Astrocyte (in vitro differentiated cells and primary cell): Measurements from ENCODE around the gene TRAPPC4.

Experiments
- EZH2 ChIP-seq: IDR thresholded peaks from 2 replicates; pipeline ENCODE4 v1.6.1; 2012; ENCODE audit warnings: mild to moderate bottlenecking, low read length, inconsistent platforms; ENCODE audit not compliant: insufficient read depth
- TF ChIP-seq, protein P1 (sequence below): IDR thresholded peaks from 2 replicates; pipeline ENCODE4 v1.5.1; 2011; ENCODE audit warnings: low read depth, mild to moderate bottlenecking, inconsistent platforms, low read length, moderate library complexity; ENCODE audit not compliant: insufficient read depth

DNA sequence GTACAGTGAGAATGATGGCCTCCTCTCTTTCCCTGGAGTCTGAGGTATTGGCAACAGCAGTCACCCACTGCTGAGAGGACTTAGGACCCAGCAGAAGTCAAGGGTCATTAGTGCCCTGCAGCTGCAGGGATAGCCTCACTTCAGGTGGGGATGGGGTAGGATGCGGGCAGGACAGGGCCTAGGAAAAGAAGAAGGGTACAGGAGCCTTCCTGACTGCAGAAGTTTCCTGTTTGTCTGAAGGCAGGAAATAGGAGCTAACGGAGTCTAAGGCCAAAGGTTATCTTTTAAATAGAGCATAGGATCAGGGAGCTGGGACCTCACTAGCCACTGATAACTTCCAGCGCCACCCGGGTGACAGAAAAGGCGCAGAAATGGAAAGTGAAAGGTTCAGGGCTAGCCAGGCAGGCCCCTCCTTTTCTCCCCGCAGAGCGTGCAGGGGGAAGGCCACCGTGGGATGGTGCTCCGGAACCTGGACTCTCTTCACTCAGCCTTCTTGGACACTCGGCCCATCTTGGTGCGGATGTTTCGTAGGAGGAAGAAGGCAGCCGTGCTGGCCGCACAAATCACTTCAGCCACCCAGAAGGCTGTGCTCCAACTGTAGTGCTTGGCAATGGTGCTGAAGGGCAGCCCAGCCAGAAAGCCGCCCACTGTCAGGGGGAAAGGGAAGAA lies 6.0 kb downstream of the TRAPPC4 start:
- TF ChIP-seq, protein P1, sequence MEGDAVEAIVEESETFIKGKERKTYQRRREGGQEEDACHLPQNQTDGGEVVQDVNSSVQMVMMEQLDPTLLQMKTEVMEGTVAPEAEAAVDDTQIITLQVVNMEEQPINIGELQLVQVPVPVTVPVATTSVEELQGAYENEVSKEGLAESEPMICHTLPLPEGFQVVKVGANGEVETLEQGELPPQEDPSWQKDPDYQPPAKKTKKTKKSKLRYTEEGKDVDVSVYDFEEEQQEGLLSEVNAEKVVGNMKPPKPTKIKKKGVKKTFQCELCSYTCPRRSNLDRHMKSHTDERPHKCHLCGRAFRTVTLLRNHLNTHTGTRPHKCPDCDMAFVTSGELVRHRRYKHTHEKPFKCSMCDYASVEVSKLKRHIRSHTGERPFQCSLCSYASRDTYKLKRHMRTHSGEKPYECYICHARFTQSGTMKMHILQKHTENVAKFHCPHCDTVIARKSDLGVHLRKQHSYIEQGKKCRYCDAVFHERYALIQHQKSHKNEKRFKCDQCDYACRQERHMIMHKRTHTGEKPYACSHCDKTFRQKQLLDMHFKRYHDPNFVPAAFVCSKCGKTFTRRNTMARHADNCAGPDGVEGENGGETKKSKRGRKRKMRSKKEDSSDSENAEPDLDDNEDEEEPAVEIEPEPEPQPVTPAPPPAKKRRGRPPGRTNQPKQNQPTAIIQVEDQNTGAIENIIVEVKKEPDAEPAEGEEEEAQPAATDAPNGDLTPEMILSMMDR = no peak
- TF ChIP-seq EZH2 = no peak
